Iris pigment epithelial cell (primary cell): ENCODE measurements around the gene CCR7.

Source experiments
- DNase-seq: peaks from one replicate; pipeline ENCODE4 v3.0.0-alpha.2; 2011; ENCODE audit warnings: low read depth

The CCR7 gene

DNA sequence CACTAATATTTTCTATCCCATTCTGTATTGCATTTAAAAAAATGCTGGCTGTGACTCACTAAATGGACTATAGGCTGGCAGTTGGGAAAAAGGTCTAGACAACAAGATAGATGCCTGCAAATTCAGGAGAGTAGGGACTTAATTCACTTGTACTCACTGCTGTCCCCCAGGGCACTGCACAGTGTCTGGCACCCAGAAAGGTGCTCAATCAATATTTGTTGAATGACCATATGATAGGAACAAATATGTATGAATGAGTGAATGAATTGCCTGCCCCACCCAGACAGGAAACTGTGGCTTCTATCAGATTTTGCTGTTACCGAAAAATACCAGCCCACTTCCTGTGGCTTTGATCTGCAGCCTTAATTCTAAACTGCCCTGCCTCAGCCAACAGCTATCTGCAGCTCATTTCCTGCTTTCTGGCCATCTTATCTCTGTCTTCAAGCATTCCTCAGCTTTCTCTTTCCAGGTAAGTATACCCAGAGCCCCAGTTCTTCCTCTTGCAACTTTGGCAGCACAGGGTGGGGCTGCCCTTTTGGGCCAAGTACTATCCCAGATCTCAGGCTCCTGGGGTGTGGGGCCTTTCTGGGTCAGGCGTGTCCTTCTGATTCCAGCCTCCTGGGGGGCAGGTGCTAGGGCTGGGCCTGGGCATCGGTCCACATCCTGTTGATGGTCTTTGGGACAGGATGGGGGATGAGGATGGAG, 48.5 kb downstream of the CCR7 start:
- DNase-seq, result peak; percentile 55

DNA sequence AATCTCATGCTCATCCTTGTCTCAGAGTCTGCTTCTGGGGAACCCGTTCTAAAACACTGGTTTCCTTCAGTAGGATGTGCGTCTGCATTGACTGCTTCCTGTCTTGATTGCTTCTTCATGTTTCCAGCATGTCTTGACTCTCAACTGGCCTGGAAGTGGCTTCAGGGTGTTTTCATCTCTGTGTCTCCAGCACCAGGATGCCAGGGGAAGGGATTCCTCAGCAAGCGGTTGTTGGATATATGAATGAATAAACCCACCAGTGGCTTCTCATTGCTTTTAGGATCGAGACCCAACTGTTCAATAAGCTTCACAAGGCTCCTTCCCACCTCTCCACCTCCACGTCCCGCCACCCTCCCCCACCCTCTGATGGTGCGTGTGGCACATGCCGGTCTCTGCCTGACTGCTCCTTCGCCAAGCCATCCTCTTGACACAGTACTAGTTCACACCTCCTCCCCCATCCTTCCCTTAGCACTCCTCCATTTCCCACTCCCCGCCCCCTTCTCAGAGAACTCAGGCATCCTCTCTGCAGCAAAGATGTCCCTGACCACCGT, 49.7 kb downstream of the CCR7 start:
- no peak for DNase-seq

DNA sequence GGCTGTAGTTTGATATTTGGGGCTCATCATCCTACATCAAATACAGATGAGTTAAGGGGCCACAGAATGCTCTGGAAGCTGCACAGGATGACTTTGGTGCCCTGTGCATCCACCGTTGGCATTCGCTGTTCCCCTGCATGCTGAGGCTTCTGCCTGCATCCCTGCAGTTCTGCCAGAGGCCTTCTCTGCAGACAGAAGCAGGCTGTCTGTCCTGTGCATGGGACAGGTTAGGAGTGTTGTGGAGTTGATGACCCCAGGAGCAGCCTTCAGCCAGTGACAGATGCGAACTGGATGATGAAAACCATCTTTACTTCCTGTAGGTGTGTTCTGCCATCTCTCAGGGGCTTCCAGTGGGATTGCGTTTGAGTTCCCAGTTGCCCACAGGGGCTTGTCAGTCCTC, 50.3 kb downstream of the CCR7 start:
- no peak for DNase-seq

DNA sequence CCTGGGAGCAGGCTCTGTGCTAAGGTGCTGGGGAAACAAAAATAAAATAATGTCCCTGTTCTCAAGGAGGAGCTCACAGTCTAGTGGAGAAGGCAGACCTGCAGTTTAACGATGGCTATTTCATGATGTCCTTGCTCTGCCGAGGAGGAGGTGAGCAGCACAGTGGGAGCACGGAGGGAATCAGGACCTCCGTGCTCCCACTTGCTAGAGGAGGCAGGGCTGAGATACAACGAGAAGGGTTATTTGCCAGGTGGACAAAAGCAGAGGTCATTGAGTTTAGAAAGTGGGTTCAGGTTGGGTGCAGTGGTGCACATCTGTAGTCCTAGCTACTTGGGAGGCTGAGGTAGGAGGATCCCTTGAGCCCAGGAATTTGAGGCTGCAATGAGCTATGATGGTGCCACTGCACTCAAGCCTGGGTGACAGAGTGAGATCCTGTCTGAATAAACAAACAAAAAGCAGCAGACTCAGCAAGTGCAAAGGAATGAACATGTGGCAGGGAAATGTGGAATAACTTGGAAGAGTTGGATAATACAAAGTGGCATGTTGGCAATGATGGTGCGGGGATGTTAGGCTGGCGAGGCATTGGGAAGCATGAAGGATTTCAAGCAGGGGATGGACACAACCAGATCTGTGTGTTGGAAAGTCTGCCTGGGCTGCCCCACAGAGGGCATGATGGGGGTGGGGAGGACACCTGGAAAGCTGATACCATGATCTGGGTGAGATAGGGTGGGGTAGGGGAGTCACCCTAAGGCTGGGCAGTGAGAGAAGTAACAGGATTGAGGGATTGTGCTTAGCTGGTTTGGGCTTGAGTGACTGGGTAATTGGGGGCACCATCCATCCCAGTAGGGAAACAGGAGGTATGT, 51.0 kb downstream of the CCR7 start:
- DNase-seq, result no peak

DNA sequence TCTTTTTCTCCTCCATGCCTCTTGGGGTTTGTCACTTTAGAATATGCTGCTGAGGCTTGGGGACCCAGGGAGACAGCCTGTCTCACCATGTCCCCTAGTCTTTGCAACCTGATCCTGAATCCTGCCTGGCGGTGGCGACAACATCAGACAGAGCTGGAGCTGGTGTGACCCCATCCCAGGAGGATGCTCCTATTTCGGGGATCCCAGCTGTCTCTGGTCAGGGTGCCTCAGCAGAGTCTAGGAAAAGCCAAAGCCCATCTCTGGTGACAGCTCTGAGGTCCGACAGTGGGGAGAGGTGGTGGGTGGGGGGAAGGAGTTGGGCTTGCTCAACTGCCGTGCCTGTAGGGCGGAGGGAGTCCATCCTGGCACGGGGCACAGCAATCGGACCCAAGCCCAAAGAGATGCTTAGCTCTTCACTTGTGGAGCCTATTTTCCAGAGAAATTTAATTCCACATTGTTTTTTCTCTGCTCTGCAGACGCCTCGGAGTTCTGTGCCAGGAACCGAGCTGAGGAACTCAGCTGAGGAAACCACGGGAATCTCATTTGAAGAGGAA, 53.5 kb downstream of the CCR7 start:
- DNase-seq, result no peak

DNA sequence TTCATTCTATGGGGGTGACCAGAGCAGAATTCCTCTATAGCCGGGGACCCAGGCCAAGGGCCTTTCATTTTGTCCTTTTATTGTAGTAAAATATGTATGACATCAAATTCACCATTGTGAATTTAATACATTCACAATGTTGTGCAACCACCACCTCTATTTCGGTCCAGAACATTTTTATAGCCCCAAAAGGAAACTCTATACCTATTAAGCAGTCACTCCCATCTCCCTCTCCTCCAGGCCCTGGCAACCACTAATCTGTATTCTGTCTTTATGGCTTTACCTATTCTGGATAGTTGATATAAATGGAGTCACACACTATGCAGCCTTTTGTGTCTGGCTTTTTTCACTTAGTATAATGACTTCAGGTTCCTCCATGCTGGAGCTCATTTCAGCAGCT, 54.1 kb downstream of the CCR7 start:
- no peak for DNase-seq

DNA sequence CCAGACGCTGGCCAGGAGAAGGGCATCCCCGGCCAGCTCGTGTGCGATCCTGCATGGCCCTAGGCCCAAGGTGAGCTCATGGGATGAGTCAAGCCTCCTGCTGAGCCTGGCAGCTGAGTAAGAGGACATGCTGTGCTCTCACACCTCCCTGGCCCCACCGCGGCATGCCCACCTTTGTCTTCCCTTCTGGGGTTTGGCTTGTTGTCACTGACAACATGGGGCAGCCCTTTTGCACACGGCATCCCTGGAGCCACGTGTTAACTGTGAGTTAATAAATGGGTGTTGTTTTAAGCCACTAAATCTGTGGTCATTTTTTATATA, 55.0 kb downstream of the CCR7 start:
- peak; percentile 75 for DNase-seq

DNA sequence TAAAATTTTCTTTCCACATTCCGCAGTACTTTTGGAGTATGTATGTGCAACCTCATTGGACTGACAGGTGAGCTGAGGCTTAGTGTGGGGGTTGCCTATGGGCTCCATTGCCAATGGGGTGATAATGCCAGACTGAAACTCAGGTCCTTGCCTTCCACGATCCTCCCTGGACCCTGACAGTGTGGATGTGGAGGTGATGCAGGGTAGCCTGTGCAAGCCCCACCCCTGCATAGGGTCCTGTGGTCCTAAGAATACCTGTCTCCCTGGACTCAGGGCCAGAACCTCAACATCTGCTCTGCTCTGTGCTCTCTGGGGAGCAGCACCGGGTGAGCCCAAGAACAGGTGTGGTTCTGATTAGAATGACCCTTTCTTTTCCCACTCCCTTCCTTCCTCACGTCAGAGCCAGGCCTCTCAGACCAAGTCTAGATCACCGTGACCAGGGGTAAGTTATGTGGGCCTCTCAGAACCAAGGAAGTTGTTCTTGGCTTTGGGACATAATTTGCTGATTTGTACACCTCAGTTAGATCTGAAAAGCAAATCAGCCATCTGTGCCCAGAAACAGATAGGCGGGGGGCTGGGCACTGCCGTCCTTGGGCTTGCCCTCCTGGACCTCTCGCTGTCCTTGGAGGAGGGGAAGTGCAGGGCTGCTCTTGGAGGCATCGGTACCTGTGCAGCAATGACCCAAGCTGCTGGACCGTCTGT, 55.5 kb downstream of the CCR7 start:
- DNase-seq, result no peak

DNA sequence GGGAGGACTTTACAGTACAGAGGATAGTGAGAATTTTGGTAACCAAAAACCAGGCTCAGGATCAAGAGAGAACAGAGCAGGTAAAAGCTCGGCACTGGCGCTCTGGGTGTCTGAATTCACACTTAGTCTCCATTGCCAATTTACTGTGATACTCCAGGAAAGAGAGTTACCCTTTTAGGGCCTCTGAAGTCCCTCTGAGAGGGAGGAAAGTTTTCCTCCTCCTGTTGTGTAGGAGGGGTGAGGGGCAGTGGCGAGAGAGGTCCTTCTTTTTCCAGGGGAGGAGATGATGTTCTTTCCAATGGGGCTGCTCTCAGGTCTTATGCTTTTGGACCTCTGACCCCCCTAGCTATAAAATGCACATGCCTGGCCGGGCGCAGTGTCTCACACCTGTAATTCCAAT, 58.5 kb downstream of the CCR7 start:
- DNase-seq, result no peak
